IPS DF 4.7 (cell line): ENCODE results near the gene CRACR2A.

Experiments
- DNase-seq: peaks from one replicate; pipeline ENCODE4 v3.0.0-alpha.2; 2013; ENCODE audit warnings: low spot score; ENCODE audit errors: extremely low read depth

Gene CRACR2A

GRCh38 chr12:3753544-3754284, 805 bp upstream of the CRACR2A start:
- DNase-seq: no peak

DNA sequence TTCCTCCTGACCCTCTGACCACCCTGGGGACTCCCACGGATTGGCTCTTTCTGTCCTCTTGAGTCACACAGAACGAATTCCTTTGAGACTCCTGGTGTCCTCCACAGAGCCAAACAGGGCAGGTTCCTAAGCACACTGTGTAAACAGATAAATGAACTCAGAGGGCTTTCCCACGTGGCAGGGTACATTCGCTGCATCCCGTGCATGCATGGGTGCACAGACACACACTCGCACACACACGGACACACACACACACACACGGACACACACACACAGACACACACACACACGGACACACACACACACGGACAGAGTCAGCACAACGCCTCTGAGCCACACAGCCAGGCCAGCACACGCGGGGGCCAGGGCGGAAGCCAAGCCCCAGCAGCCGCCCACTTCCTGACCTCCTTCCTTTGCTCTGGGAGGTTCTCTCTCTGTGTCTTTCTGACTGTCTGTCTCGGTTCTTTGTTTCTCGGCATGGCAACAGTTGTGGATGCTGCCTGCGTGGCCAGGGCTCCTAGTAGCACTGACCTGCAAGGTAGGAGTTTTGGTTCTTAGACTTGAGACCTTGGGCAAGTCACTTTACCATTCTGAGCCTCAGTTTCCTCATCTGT, 706 bp downstream of the CRACR2A start:
- no peak for DNase-seq

DNA sequence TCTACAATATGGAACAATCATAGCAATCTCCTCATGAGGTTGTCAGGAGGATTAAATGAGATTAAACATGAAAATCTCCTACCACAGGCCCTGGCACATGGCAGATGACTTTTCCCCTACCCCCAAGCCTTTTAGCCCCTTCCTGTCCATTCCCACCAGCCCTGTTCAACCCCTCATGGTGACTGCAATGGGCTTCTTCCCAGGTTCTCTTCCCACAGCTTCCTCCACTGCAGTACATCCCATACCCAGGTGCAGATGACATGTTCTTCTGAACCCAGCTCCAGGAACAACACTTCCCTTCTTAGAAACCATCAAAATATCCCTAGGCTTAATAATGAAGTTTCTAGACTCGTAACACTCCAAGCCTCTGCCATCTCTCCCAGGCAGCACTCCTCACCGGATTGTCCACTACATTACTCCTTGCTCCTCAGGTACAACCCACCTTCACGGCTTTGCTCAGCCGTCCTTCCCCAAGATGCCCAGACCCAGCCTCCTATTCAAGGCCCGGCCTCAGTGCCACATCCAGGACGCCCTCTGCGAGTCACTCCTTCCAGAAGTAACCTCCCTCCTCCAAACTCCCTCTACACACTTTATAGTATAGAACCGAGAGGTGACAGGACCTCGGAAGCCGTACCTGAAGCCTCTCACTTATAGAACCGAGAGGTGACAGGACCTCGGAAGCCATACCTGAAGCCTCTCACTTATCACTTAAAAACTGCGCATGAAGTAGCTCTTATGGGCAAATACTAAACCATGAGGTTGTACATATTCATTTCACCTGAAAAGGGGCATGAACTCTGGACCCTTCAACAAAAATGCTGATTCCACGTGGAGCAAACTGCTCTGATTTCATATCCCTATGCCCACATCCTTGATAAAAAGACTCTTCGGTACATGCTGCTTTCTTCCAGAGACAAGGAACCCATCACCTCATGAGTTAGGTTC, 1.5 kb downstream of the CRACR2A start:
- no peak for DNase-seq

DNA sequence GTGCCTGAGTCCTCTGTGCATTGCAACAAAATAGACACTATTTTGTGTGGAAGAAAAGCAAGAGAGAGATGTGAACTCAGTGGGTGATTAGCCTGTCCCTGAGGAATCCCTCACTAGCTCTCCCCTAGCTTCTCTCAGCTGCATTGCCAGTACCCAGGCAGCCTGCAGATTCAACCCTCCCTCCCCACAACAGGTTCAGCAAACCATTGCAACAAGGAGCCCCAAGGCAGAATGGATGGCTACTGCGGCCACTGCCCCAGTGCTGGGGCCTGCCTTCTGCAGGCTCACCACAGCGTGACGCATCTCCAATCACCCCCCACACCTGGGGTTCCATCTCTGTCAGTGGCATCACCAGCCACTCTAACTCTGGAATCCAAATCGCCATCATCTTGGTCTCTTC, 2.3 kb downstream of the CRACR2A start:
- DNase-seq: no peak

GRCh38 chr12:3748620-3749019, 4.3 kb downstream of the CRACR2A start:
- no peak for DNase-seq

- DNase-seq: no peak
Measured at GRCh38 chr12:3747976-3748619, 4.8 kb downstream of the CRACR2A start.

GRCh38 chr12:3747543-3747942, 5.4 kb downstream of the CRACR2A start:
- DNase-seq: no peak

DNA sequence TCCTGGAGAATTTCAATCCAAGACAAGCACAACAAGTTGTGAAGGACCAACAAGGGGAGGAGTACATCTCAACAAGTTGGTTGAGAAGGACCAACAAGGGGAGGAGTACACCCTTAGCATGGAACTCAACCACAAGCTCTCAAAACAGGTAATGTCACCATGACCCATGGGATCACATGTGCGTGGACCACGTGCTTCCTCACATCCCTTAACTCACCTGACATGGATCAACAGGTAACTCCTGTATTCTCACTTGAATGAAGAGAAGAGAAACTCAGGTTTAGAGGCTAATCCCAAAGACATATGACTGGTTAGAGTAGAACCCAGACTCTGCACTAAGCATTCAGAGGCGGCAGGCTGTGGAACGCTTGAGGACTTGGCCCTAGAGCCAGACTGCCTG, 6.2 kb downstream of the CRACR2A start:
- DNase-seq: no peak

- no peak for DNase-seq
Measured at GRCh38 chr12:3745152-3745551, 7.8 kb downstream of the CRACR2A start.

GRCh38 chr12:3744229-3744901, 8.5 kb downstream of the CRACR2A start:
- DNase-seq: no peak

DNA sequence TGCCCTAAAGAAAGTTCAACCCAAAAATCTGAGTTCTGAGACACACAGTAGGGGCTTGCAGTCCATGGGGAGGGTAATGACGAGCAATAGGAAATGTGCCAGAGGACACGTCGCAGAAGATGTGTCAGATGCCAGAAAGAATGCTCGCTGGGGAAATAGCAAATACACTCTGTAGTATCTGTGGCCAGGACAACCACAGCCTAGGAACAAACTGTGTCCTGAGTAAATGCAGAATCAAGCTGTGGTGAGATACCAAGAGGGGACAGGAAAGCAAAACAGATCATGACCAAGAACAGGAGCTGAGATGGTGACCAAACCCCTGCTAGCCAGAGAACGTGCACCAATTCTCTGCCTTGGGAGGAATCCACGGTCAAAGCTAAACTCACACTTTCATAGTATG, 9.1 kb downstream of the CRACR2A start:
- DNase-seq: no peak

- DNase-seq: no peak
Measured at GRCh38 chr12:3741882-3742672, 10.8 kb downstream of the CRACR2A start.

DNA sequence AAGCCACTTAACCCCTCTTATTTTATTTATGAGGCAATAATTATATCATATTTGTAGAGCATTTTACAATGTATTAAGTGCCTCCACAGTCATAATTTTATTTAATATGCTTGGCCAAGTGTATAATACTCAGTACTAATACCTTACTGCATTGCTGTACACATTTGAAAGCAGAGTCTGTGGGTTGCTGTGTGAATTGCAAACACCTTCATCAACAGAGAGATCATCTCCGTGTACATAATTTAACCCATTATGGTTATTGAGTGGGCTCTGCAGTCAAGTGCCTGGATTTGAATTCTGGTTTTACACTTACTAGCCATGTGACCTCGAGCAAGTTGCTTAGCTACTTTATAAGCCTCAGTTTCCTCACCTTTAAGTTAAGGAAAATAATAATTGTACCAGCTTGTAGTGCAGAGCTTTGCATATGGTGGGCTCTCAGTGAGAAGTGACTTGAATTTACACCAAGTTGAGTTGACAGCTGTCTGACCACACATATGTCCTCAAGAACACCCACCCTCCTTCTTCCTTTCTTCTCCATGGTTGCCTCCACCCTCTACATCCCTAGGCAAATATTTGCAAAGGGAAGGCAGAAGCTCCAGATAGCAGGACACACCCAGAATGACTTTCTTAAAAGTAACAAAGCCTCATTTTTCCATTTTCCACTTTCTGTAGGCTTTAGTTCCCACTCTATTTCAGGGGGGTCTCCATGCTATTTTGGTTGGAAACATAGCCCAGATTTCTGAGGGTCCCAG, 12.3 kb downstream of the CRACR2A start:
- no peak for DNase-seq

DNA sequence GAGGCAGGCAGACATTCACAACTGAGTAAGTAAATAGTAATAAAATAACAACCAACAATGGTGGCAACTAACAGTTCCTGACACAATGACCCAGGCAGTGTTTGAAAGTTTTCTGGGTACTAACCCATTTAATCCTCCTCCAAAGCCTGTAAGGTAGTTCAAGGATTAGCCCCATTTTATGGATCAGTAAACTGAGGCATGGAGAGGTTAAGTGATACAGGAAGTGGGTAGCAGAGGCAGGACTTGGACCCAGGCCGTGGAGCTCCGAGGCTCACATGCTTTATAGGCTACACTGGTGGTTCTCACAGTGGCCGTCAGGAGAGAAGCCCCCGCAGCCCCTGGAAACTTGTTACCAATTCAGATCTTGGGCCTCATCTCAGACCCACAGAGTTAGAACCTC, 17.5 kb downstream of the CRACR2A start:
- no peak for DNase-seq

DNA sequence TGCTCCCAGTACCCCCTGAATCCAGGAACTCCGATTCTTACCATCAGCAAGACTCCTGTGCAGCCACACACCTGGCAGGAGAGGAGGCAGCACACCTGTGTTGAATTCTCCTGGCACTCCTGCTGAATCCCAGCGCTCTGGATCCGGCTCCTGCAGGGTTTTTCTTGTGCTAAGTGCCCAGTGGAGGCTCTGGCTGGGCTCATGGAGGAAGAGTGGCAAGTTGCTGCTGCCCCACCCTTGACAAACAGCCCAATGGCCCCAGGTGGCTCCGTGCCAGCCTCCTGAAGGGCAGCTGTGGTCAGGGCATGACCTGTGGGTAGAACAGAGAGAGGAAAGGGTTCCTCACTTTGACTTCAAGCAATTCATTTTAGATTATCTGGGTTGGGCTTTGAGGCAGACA, 20.0 kb downstream of the CRACR2A start:
- no peak for DNase-seq

DNA sequence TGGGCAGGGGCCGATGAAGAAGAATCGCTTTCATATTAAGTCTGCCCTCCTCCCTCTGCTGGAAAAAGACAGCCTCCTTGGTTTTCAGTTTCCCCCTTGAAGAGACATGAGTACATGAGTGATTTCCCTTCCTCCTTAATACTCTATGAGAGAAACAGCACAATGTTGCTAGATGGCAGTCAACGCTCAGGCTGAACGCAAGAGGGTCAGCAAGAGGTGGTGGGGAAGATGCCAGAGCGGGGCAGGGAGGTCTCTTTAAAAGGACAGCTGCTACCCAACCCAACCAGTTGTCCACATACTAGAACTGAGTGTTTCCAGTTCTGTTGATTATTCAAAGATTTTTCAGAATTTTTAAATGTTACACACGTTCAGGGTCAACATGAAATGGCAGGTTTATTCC, 22.8 kb downstream of the CRACR2A start:
- DNase-seq: no peak

DNA sequence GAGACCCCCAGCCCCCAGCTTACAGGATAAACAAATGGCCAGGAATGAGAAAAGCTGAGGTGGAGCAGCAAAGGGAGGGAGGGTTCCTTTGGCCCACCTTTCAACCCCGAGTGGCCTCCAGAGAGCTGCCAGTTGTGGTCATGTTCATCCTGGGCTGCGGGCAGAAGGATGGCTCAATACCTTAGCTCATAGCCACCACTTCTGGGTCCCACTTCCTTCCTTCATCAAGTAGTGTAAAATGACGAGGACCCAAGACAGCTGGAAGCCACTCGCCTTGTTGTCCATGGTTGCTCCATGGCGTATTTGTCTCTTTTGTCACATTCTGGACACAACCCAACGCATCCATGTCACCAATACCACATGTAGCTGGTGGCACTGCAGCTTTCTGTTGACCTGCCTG, 24.2 kb downstream of the CRACR2A start:
- DNase-seq: no peak

GRCh38 chr12:3727877-3728632, 24.9 kb downstream of the CRACR2A start:
- no peak for DNase-seq

DNA sequence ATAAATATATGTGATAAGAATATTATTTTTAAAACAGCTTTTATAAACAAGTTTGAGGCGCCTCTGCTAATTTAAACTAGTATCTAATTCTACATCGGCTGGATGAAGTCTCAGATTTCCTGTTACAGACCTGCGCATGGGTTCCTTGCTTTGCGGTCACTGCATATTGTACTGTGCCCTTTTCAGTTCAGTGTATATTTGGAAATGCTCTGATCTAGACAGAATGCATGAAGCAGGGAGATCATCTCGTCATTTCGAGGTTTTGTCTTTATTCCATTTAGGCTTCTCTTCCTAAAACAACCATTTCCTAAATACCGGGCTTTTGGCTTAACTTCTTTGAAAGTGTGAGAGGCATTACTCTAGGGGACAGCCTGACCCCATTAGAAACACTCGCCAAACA, 25.6 kb downstream of the CRACR2A start:
- DNase-seq: no peak
